ENCODE data around the gene SIM2.

The SIM2 gene

GRCh38 chr21:36788120-36788638, 89.3 kb downstream of the SIM2 start:
- no peak for TF ChIP-seq CTCF (conservative IDR thresholded peaks at IDR 0.05; ENCODE audit: low read depth, low read length)
- H3K4me3 ChIP-seq (ENCODE audit: low read depth, low read length): no peak overlapping the region
- DNase-seq (ENCODE audit: low read depth): no peak

GRCh38 chr21:36790616-36791015, 91.7 kb downstream of the SIM2 start:
- H3K4me3 ChIP-seq (ENCODE audit: low read depth, low read length): no peak overlapping the region
- no peak for TF ChIP-seq CTCF (conservative IDR thresholded peaks at IDR 0.05; ENCODE audit: low read depth, low read length)
- DNase-seq (ENCODE audit: low read depth): no peak

- no peak for TF ChIP-seq CTCF (conservative IDR thresholded peaks at IDR 0.05; ENCODE audit: low read depth, low read length)
- no peak for DNase-seq (ENCODE audit: low read depth)
- no peak overlapping the region for H3K4me3 ChIP-seq (ENCODE audit: low read depth, low read length)
Measured at GRCh38 chr21:36791180-36791579, 92.3 kb downstream of the SIM2 start.

- TF ChIP-seq CTCF (conservative IDR thresholded peaks at IDR 0.05; ENCODE audit: low read depth, low read length): no peak
- no peak overlapping the region for H3K4me3 ChIP-seq (ENCODE audit: low read depth, low read length)
- no peak for DNase-seq (ENCODE audit: low read depth)
Measured at GRCh38 chr21:36791695-36792470, 93.0 kb downstream of the SIM2 start.

- DNase-seq (ENCODE audit: low read depth): no peak
- TF ChIP-seq CTCF (conservative IDR thresholded peaks at IDR 0.05; ENCODE audit: low read depth, low read length): no peak
- no peak overlapping the region for H3K4me3 ChIP-seq (ENCODE audit: low read depth, low read length)
Measured at GRCh38 chr21:36792505-36792967, 93.6 kb downstream of the SIM2 start.

GRCh38 chr21:36796070-36796469, 97.2 kb downstream of the SIM2 start:
- TF ChIP-seq CTCF (conservative IDR thresholded peaks at IDR 0.05; ENCODE audit: low read depth, low read length): no peak
- no peak overlapping the region for H3K4me3 ChIP-seq (ENCODE audit: low read depth, low read length)
- DNase-seq (ENCODE audit: low read depth): no peak

GRCh38 chr21:36798491-36798890, 99.6 kb downstream of the SIM2 start:
- no peak overlapping the region for H3K4me3 ChIP-seq (ENCODE audit: low read depth, low read length)
- no peak for TF ChIP-seq CTCF (conservative IDR thresholded peaks at IDR 0.05; ENCODE audit: low read depth, low read length)
- no peak for DNase-seq (ENCODE audit: low read depth)
